GM23338 (cell line): ENCODE measurements around the gene STX17. TPM values are rescaled to one million over a fixed set of nuclear protein-coding genes. Genes with fewer than 3 reads are reported as not detected.

Source experiments
- ATAC-seq: fragments of 200-7000 bp; cut with Tn5 transposase; 3 replicates; pipeline ENCODE4 v1.9.1; 2020
- DNase-seq: peaks from one replicate; pipeline ENCODE4 v3.0.0-alpha.2; 2015; ENCODE audit warnings: low spot score
- H2AFZ ChIP-seq: fragments of 200-600 bp; sonication (generic); 2 replicates; pipeline ENCODE4 v1.8.0; 2016; ENCODE audit warnings: antibody characterized with exemption, mild to moderate bottlenecking, moderate library complexity
- H3F3A ChIP-seq: fragments of 200-600 bp; sonication (generic); replicated peaks from 2 replicates; pipeline ENCODE4 v1.8.0; 2017; ENCODE audit warnings: antibody characterized with exemption, mixed run types, low read depth
- H3K27ac ChIP-seq: fragments of 200-600 bp; sonication (generic); 2 replicates; pipeline ENCODE4 v1.6.1; 2016; ENCODE audit warnings: low read depth
- H3K27me3 ChIP-seq: fragments of 200-600 bp; sonication (generic); 2 replicates; pipeline ENCODE4 v1.8.0; 2016; ENCODE audit warnings: mild to moderate bottlenecking, mixed run types, moderate library complexity; ENCODE audit not compliant: insufficient read depth
- H3K36me3 ChIP-seq: fragments of 200-600 bp; sonication (generic); 2 replicates; pipeline ENCODE4 v1.8.0; 2016; ENCODE audit warnings: mild to moderate bottlenecking; ENCODE audit not compliant: insufficient read depth
- H3K4me1 ChIP-seq: fragments of 200-600 bp; sonication (generic); 2 replicates; pipeline ENCODE4 v1.8.0; 2016; ENCODE audit warnings: mild to moderate bottlenecking, moderate library complexity; ENCODE audit not compliant: insufficient read depth
- H3K4me2 ChIP-seq: fragments of 200-600 bp; sonication (generic); 2 replicates; pipeline ENCODE4 v1.7.1; 2017; ENCODE audit warnings: mixed run types
- H3K4me3 ChIP-seq: fragments of 200-600 bp; sonication (generic); 2 replicates; pipeline ENCODE4 v1.6.1; 2016; ENCODE audit warnings: mixed run types
- H3K79me2 ChIP-seq: fragments of 200-600 bp; sonication (generic); replicated peaks from 2 replicates; pipeline ENCODE4 v1.8.0; 2017; ENCODE audit warnings: mild to moderate bottlenecking; ENCODE audit not compliant: insufficient read depth
- H3K9me2 ChIP-seq: fragments of 200-600 bp; sonication (generic); 2 replicates; pipeline ENCODE4 v1.8.0; 2017; ENCODE audit not compliant: insufficient read depth
- H4K20me1 ChIP-seq: fragments of 200-600 bp; sonication (generic); replicated peaks from 2 replicates; pipeline ENCODE4 v1.8.0; 2017; ENCODE audit warnings: mild to moderate bottlenecking; ENCODE audit not compliant: insufficient read depth
- H3K27ac Mint-ChIP-seq: 2 replicates; pipeline ENCODE4 v1.8.0; 2020; ENCODE audit warnings: inconsistent platforms, mild to moderate bottlenecking, moderate library complexity, mixed read lengths
- H3K27me3 Mint-ChIP-seq: 3 replicates; pipeline ENCODE4 v1.8.0; 2022; ENCODE audit warnings: low read depth, mild to moderate bottlenecking, moderate library complexity, mixed read lengths, inconsistent platforms; ENCODE audit not compliant: insufficient read depth, poor library complexity
- H3K36me3 Mint-ChIP-seq: 3 replicates; pipeline ENCODE4 v1.8.0; 2021; ENCODE audit warnings: low read depth, mild to moderate bottlenecking, inconsistent platforms, moderate library complexity, mixed read lengths
- H3K4me1 Mint-ChIP-seq: 3 replicates; pipeline ENCODE4 v1.8.0; 2020; ENCODE audit warnings: mild to moderate bottlenecking, inconsistent platforms, mixed read lengths
- H3K4me3 Mint-ChIP-seq: 3 replicates; pipeline ENCODE4 v1.8.0; 2021; ENCODE audit warnings: moderate library complexity, mild to moderate bottlenecking, inconsistent platforms, mixed read lengths
- H3K9me3 Mint-ChIP-seq: 3 replicates; pipeline ENCODE4 v1.8.0; 2020; ENCODE audit warnings: moderate library complexity, mild to moderate bottlenecking, inconsistent platforms, mixed read lengths
- EZH2phosphoT487 ChIP-seq: fragments of 200-600 bp; sonication (generic); IDR thresholded peaks from one replicate; pipeline ENCODE4 v1.8.1; 2018; ENCODE audit warnings: antibody characterized with exemption; ENCODE audit not compliant: unreplicated experiment
- POLR2AphosphoS5 ChIP-seq: IDR thresholded peaks from 2 replicates; pipeline ENCODE4 v1.6.1; 2016; ENCODE audit warnings: antibody characterized with exemption, low read depth
- ZNF331 ChIP-seq: fragments of 250-450 bp; sonication (Bioruptor Pico); IDR thresholded peaks from 2 replicates; pipeline ENCODE4 v1.5.0; 2020; ENCODE audit warnings: low read depth, mild to moderate bottlenecking, moderate library complexity
- polyA plus RNA-seq: library from polyadenylated mRNA; unstranded; fragments of >200 nt; fragmentation: Nextera tagmentation; extraction: Ambion mirVana; gene quantifications from 2 replicates; pipeline ENCODE4 v1.2.1, GENCODE V29; 2016
- total RNA-seq: library from RNA; depleted of rRNA; stranded (reverse); fragments of >200 nt; shearing (Covaris generic); gene quantifications from 2 replicates; pipeline ENCODE4 v1.2.3, GENCODE V29; 2014
- TF ChIP-seq, protein P1 (sequence below): fragments of 250-450 bp; sonication (Bioruptor Pico); IDR thresholded peaks from 2 replicates; pipeline ENCODE4 v1.5.0; 2020; ENCODE audit warnings: mild to moderate bottlenecking, moderate library complexity
- TF ChIP-seq, protein P2 (sequence below): IDR thresholded peaks from one replicate; pipeline ENCODE4 v1.6.1; 2018; ENCODE audit warnings: antibody characterized with exemption; ENCODE audit not compliant: unreplicated experiment
- TF ChIP-seq, protein P3 (sequence below), 2 experiments: fragments of 200-600 bp in 1 of 2; sonication (generic) in 1 of 2; conservative IDR thresholded peaks; 2 replicates each; pipeline versions ENCODE4 v1.5.1 to v1.6.1; 2016 to 2017; ENCODE audit warnings: antibody characterized with exemption in 2 of 2, low read depth in 2 of 2, mild to moderate bottlenecking in 2 of 2, moderate library complexity in 1 of 2
- TF ChIP-seq, protein P4 (sequence below): IDR thresholded peaks from 2 replicates; pipeline ENCODE4 v1.6.1; 2016; ENCODE audit warnings: antibody characterized with exemption

STX17 gene
- total and polyA plus RNA-seq, 2 experiments from 2014 or later = 12.9 to 24.2 TPM

DNA sequence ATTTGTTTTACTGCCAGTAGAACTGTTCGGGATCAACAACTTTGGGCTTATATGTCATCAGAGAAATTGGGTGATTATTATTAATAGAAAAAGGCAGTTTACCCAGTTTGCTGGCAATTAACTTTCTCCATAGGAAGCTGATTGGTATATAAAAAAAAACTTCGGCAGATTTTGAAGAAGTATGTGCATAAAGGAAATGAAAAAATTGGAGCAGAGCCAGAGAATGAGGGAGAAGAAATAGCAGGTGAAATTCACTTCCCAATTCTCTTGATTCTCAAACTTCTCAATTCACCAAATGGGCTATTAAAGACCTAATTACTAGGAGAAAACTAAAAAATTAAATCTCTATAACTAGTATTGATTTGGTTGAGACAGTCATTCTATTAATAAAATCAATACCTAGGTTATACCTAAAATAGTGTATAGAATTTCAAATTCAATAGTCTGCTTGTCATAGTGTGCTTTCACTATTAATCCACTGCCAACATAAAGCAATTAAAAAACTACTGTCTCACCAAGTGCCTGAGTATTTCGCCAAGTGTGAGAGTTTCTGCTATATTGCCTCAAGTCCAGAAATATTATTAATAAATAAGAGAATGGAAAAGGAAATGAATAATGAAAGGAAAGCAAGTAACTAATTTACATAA is 47.5 kb downstream of the STX17 start (continued):
- TF ChIP-seq, protein P1, sequence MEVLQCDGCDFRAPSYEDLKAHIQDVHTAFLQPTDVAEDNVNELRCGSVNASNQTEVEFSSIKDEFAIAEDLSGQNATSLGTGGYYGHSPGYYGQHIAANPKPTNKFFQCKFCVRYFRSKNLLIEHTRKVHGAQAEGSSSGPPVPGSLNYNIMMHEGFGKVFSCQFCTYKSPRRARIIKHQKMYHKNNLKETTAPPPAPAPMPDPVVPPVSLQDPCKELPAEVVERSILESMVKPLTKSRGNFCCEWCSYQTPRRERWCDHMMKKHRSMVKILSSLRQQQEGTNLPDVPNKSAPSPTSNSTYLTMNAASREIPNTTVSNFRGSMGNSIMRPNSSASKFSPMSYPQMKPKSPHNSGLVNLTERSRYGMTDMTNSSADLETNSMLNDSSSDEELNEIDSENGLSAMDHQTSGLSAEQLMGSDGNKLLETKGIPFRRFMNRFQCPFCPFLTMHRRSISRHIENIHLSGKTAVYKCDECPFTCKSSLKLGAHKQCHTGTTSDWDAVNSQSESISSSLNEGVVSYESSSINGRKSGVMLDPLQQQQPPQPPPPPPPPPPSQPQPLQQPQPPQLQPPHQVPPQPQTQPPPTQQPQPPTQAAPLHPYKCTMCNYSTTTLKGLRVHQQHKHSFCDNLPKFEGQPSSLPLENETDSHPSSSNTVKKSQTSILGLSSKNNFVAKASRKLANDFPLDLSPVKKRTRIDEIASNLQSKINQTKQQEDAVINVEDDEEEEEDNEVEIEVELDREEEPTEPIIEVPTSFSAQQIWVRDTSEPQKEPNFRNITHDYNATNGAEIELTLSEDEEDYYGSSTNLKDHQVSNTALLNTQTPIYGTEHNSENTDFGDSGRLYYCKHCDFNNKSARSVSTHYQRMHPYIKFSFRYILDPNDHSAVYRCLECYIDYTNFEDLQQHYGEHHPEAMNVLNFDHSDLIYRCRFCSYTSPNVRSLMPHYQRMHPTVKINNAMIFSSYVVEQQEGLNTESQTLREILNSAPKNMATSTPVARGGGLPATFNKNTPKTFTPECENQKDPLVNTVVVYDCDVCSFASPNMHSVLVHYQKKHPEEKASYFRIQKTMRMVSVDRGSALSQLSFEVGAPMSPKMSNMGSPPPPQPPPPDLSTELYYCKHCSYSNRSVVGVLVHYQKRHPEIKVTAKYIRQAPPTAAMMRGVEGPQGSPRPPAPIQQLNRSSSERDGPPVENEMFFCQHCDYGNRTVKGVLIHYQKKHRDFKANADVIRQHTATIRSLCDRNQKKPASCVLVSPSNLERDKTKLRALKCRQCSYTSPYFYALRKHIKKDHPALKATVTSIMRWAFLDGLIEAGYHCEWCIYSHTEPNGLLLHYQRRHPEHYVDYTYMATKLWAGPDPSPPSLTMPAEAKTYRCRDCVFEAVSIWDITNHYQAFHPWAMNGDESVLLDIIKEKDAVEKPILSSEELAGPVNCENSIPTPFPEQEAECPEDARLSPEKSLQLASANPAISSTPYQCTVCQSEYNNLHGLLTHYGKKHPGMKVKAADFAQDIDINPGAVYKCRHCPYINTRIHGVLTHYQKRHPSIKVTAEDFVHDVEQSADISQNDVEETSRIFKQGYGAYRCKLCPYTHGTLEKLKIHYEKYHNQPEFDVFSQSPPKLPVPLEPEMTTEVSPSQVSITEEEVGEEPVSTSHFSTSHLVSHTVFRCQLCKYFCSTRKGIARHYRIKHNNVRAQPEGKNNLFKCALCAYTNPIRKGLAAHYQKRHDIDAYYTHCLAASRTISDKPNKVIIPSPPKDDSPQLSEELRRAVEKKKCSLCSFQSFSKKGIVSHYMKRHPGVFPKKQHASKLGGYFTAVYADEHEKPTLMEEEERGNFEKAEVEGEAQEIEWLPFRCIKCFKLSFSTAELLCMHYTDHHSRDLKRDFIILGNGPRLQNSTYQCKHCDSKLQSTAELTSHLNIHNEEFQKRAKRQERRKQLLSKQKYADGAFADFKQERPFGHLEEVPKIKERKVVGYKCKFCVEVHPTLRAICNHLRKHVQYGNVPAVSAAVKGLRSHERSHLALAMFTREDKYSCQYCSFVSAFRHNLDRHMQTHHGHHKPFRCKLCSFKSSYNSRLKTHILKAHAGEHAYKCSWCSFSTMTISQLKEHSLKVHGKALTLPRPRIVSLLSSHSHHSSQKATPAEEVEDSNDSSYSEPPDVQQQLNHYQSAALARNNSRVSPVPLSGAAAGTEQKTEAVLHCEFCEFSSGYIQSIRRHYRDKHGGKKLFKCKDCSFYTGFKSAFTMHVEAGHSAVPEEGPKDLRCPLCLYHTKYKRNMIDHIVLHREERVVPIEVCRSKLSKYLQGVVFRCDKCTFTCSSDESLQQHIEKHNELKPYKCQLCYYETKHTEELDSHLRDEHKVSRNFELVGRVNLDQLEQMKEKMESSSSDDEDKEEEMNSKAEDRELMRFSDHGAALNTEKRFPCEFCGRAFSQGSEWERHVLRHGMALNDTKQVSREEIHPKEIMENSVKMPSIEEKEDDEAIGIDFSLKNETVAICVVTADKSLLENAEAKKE (CRISPR knock-in tag) = no peak
- TF ChIP-seq POLR2AphosphoS5 = no peak
- TF ChIP-seq ZNF331 = no peak
- TF ChIP-seq, protein P2, sequence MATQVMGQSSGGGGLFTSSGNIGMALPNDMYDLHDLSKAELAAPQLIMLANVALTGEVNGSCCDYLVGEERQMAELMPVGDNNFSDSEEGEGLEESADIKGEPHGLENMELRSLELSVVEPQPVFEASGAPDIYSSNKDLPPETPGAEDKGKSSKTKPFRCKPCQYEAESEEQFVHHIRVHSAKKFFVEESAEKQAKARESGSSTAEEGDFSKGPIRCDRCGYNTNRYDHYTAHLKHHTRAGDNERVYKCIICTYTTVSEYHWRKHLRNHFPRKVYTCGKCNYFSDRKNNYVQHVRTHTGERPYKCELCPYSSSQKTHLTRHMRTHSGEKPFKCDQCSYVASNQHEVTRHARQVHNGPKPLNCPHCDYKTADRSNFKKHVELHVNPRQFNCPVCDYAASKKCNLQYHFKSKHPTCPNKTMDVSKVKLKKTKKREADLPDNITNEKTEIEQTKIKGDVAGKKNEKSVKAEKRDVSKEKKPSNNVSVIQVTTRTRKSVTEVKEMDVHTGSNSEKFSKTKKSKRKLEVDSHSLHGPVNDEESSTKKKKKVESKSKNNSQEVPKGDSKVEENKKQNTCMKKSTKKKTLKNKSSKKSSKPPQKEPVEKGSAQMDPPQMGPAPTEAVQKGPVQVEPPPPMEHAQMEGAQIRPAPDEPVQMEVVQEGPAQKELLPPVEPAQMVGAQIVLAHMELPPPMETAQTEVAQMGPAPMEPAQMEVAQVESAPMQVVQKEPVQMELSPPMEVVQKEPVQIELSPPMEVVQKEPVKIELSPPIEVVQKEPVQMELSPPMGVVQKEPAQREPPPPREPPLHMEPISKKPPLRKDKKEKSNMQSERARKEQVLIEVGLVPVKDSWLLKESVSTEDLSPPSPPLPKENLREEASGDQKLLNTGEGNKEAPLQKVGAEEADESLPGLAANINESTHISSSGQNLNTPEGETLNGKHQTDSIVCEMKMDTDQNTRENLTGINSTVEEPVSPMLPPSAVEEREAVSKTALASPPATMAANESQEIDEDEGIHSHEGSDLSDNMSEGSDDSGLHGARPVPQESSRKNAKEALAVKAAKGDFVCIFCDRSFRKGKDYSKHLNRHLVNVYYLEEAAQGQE = no peak

DNA sequence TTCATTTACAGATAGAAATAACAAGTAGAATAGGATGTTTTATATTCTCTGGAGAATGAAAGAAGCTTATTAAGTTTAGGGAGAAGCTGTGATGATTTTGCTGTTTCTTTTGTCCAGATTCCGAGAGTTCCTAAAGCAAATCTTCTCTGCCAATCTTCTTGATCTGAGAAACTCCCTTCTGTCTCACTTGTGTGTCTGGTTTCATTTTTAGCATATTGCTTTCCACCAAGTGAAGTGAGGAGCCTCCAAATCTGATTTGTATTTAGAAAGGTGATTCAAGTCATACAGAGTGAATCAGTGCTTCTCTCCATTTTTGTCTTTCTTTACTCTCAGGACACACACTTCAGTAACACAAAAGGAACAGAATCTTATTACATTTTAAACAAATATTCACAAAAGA is 48.4 kb downstream of the STX17 start:
- no peaks in the 10 kb centered on the region for H3K4me1 Mint-ChIP-seq
- peaks cover 5% of the 10 kb centered on the region; the same call in 2 of the 3 replicates for H3K36me3 Mint-ChIP-seq
- no peak overlapping the region for H3K4me3 ChIP-seq
- no peak overlapping the region for H3K4me3 Mint-ChIP-seq
- H4K20me1 ChIP-seq = no peaks in the 10 kb centered on the region
- no peaks in the 10 kb centered on the region for H3K4me1 ChIP-seq
- H3K36me3 ChIP-seq = no peaks in the 10 kb centered on the region
- no peaks in the 10 kb centered on the region for H3K27me3 Mint-ChIP-seq
- H3K9me2 ChIP-seq = no peaks in the 10 kb centered on the region
- no peak overlapping the region for H3K27ac ChIP-seq
- ATAC-seq (no peak), DNase-seq (no peak)
- H3K4me2 ChIP-seq = no peak overlapping the region
- H2AFZ ChIP-seq = no peak overlapping the region
- H3K27me3 ChIP-seq = no peaks in the 10 kb centered on the region
- H3K9me3 Mint-ChIP-seq = no peaks in the 10 kb centered on the region
- H3F3A ChIP-seq = no peaks in the 10 kb centered on the region
- no peak overlapping the region for H3K27ac Mint-ChIP-seq
- H3K79me2 ChIP-seq = no peaks in the 10 kb centered on the region
- TF ChIP-seq, protein P2 = no peak
- no peak for TF ChIP-seq ZNF331
- TF ChIP-seq, protein P3, sequence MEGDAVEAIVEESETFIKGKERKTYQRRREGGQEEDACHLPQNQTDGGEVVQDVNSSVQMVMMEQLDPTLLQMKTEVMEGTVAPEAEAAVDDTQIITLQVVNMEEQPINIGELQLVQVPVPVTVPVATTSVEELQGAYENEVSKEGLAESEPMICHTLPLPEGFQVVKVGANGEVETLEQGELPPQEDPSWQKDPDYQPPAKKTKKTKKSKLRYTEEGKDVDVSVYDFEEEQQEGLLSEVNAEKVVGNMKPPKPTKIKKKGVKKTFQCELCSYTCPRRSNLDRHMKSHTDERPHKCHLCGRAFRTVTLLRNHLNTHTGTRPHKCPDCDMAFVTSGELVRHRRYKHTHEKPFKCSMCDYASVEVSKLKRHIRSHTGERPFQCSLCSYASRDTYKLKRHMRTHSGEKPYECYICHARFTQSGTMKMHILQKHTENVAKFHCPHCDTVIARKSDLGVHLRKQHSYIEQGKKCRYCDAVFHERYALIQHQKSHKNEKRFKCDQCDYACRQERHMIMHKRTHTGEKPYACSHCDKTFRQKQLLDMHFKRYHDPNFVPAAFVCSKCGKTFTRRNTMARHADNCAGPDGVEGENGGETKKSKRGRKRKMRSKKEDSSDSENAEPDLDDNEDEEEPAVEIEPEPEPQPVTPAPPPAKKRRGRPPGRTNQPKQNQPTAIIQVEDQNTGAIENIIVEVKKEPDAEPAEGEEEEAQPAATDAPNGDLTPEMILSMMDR (conservative IDR thresholded peaks at IDR 0.05; ENCODE audit: low read depth in 2 of 2) = no peak
- TF ChIP-seq EZH2phosphoT487 = no peak
- TF ChIP-seq, protein P4, sequence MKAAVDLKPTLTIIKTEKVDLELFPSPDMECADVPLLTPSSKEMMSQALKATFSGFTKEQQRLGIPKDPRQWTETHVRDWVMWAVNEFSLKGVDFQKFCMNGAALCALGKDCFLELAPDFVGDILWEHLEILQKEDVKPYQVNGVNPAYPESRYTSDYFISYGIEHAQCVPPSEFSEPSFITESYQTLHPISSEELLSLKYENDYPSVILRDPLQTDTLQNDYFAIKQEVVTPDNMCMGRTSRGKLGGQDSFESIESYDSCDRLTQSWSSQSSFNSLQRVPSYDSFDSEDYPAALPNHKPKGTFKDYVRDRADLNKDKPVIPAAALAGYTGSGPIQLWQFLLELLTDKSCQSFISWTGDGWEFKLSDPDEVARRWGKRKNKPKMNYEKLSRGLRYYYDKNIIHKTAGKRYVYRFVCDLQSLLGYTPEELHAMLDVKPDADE = no peak
- no peak for TF ChIP-seq POLR2AphosphoS5
